Measurements from ENCODE around the gene TSFM. TPM values are rescaled to one million over a fixed set of nuclear protein-coding genes. Genes with fewer than 3 reads are reported as not detected.

Gene TSFM
- total RNA-seq, 2 experiments from 2014 or later, result 35.2 to 49.8 TPM

GRCh38 chr12:57802607-57803006, 20.0 kb downstream of the TSFM start:
- intact Hi-C loops (cut with micrococcal nuclease; ENCODE audit: unreplicated experiment), result loop anchor here (1.0 kb wide), 2 partner anchors 29 to 103 kb away; no protein-coding TSS in a partner anchor
- ChIA-PET CTCF (ENCODE audit: unreplicated experiment) (interaction anchor here (0.6 to 1.4 kb wide), 5 partner anchors 13 to 93 kb away, joined by 3 to 7 read pairs (median 3); partner anchors contain the start of gene AVIL), POLR2A (interaction anchor here (0.6 to 2.1 kb wide), 6 partner anchors 18 to 115 kb away, joined by 3 to 5 read pairs (median 3); no protein-coding TSS in a partner anchor)
- Histone ChIP-seq H3K4me1 (ENCODE audit: insufficient read depth, low read length, poor library complexity, severe bottlenecking) (no peaks in the 10 kb centered on the region), H3K9me3 (ENCODE audit: low read length) (no peaks in the 10 kb centered on the region), H2AFZ (ENCODE audit: low read length) (no peak overlapping the region), H3K36me3 (ENCODE audit: insufficient read depth, low read length) (peaks cover 30% of the 10 kb centered on the region; the same call in 1 of the 2 replicates), H4K20me1 (ENCODE audit: insufficient read depth, low read length) (no peaks in the 10 kb centered on the region), H3K9me2 (ENCODE audit: insufficient read depth, low read length) (no peaks in the 10 kb centered on the region), H3K4me2 (ENCODE audit: low read length) (no peak overlapping the region), H3K27ac (ENCODE audit: low read depth, low read length, poor library complexity, severe bottlenecking) (no peak overlapping the region), H3K79me2 (ENCODE audit: insufficient read depth, low read depth, low read length) (no peaks in the 10 kb centered on the region), H3K4me3 (ENCODE audit: low read depth, low read length, poor library complexity, severe bottlenecking) (no peak overlapping the region)
- no peak for DNase-seq (ENCODE audit: low spot score)
- BruUV-seq (replicated peaks), result no TSS peak
- TF ChIP-seq EZH2phosphoT487 (IDR thresholded peaks at IDR 0.05; ENCODE audit: borderline replicate concordance, low read depth, low read length) (no peak), CTCF (conservative IDR thresholded peaks at IDR 0.05; ENCODE audit: low read length) (no peak)

GRCh38 chr12:57803319-57803893, 20.8 kb downstream of the TSFM start:
- Histone ChIP-seq H3K4me2 (ENCODE audit: low read length) (no peak overlapping the region), H3K4me3 (ENCODE audit: low read depth, low read length, poor library complexity, severe bottlenecking) (no peak overlapping the region), H3K36me3 (ENCODE audit: insufficient read depth, low read length) (peaks cover 28% of the 10 kb centered on the region; the same call in 1 of the 2 replicates), H2AFZ (ENCODE audit: low read length) (no peak overlapping the region), H3K9me3 (ENCODE audit: low read length) (no peaks in the 10 kb centered on the region), H3K9me2 (ENCODE audit: insufficient read depth, low read length) (no peaks in the 10 kb centered on the region), H3K79me2 (ENCODE audit: insufficient read depth, low read depth, low read length) (no peaks in the 10 kb centered on the region), H3K27ac (ENCODE audit: low read depth, low read length, poor library complexity, severe bottlenecking) (no peak overlapping the region), H3K4me1 (ENCODE audit: insufficient read depth, low read length, poor library complexity, severe bottlenecking) (no peaks in the 10 kb centered on the region), H4K20me1 (ENCODE audit: insufficient read depth, low read length) (no peaks in the 10 kb centered on the region)
- BruUV-seq (replicated peaks), result no TSS peak
- intact Hi-C loops (cut with micrococcal nuclease; ENCODE audit: unreplicated experiment), result loop anchor here (1.0 kb wide), 2 partner anchors 28 to 102 kb away; no protein-coding TSS in a partner anchor
- peak; percentile 43 for DNase-seq (ENCODE audit: low spot score)
- TF ChIP-seq EZH2phosphoT487 (IDR thresholded peaks at IDR 0.05; ENCODE audit: borderline replicate concordance, low read depth, low read length), result no peak
- peak; percentile 89 for TF ChIP-seq CTCF (conservative IDR thresholded peaks at IDR 0.05; ENCODE audit: low read length)
- CTCF ChIA-PET (ENCODE audit: unreplicated experiment), result interaction anchor here (1.3 kb wide), 1 partner anchor 26 kb away, joined by 3 read pairs; no protein-coding TSS in a partner anchor
- POLR2A ChIA-PET, result interaction anchor here (1.4 to 2.1 kb wide), 2 partner anchors 71 to 100 kb away, joined by 3 to 5 read pairs; no protein-coding TSS in a partner anchor

DNA sequence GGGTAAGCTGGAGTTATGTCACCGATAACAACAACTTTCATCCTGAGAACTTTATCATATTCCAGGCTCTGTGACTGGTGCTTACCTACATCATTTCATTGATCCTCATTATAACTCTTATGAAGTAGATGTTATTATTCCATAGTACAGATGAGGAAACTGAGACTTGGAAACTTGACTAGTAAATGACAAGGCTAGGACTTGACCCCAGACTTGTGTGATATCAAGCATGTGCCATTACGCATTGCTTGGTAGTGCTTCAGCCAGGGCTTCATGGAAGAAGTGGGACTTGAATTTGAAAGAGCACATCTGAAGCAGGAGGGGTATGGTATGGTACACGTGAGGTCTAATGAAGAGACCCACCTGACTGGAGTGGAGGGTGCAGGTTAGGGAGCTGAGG, 24.1 kb downstream of the TSFM start:
- Histone ChIP-seq H3K27ac (ENCODE audit: low read depth, low read length, poor library complexity, severe bottlenecking) (no peak overlapping the region), H2AFZ (ENCODE audit: low read length) (no peak overlapping the region), H3K9me3 (ENCODE audit: low read length) (no peaks in the 10 kb centered on the region), H3K4me1 (ENCODE audit: insufficient read depth, low read length, poor library complexity, severe bottlenecking) (no peaks in the 10 kb centered on the region), H3K36me3 (ENCODE audit: insufficient read depth, low read length) (peaks cover 10% of the 10 kb centered on the region; the same call in 1 of the 2 replicates), H3K79me2 (ENCODE audit: insufficient read depth, low read depth, low read length) (no peaks in the 10 kb centered on the region), H3K9me2 (ENCODE audit: insufficient read depth, low read length) (no peaks in the 10 kb centered on the region), H3K4me2 (ENCODE audit: low read length) (no peak overlapping the region), H3K4me3 (ENCODE audit: low read depth, low read length, poor library complexity, severe bottlenecking) (no peak overlapping the region), H4K20me1 (ENCODE audit: insufficient read depth, low read length) (no peaks in the 10 kb centered on the region)
- no TSS peak for BruUV-seq (replicated peaks)
- POLR2A ChIA-PET, result interaction anchor here (1.1 kb wide), 1 partner anchor 19 kb away, joined by 4 read pairs; no protein-coding TSS in a partner anchor
- intact Hi-C loops (cut with micrococcal nuclease; ENCODE audit: unreplicated experiment), result no loop called here
- TF ChIP-seq CTCF (conservative IDR thresholded peaks at IDR 0.05; ENCODE audit: low read length) (no peak), EZH2phosphoT487 (IDR thresholded peaks at IDR 0.05; ENCODE audit: borderline replicate concordance, low read depth, low read length) (no peak)
- no peak for DNase-seq (ENCODE audit: low spot score)
- CTCF ChIA-PET (ENCODE audit: unreplicated experiment), result interaction anchor here (0.7 kb wide), 1 partner anchor 99 kb away, joined by 3 read pairs; no protein-coding TSS in a partner anchor

All from OCI-LY7 (cell line).